GM10847 (cell line): ENCODE measurements around the gene GSG1L.

Experiments
- POLR2A ChIP-seq: IDR thresholded peaks from 2 replicates; pipeline ENCODE4 v1.6.1; 2011; ENCODE audit not compliant: insufficient read length; ENCODE audit errors: extremely low read depth

GSG1L gene

GRCh38 chr16:27756206-27756970 is 307.1 kb downstream of the GSG1L start:
- TF ChIP-seq POLR2A: no peak

- TF ChIP-seq POLR2A: no peak
These were observed 308.5 kb downstream of the GSG1L start for GRCh38 chr16:27754788-27755690.

GRCh38 chr16:27753563-27753962 is 310.0 kb downstream of the GSG1L start:
- no peak for TF ChIP-seq POLR2A

- no peak for TF ChIP-seq POLR2A
These were observed 311.3 kb downstream of the GSG1L start for GRCh38 chr16:27752241-27752640.

GRCh38 chr16:27751676-27752075 is 311.8 kb downstream of the GSG1L start:
- no peak for TF ChIP-seq POLR2A

- no peak for TF ChIP-seq POLR2A
These were observed 312.3 kb downstream of the GSG1L start for GRCh38 chr16:27751233-27751632.

GRCh38 chr16:27749946-27750345 is 313.6 kb downstream of the GSG1L start:
- no peak for TF ChIP-seq POLR2A

- TF ChIP-seq POLR2A: no peak
These were observed 314.0 kb downstream of the GSG1L start for GRCh38 chr16:27749547-27749875.

GRCh38 chr16:27748868-27749546 is 314.5 kb downstream of the GSG1L start:
- TF ChIP-seq POLR2A: no peak

GRCh38 chr16:27747946-27748345 is 315.6 kb downstream of the GSG1L start:
- no peak for TF ChIP-seq POLR2A

GRCh38 chr16:27746076-27746855 is 317.2 kb downstream of the GSG1L start:
- TF ChIP-seq POLR2A: no peak

GRCh38 chr16:27745348-27745747 is 318.2 kb downstream of the GSG1L start:
- TF ChIP-seq POLR2A: no peak

GRCh38 chr16:27743963-27744362 is 319.6 kb downstream of the GSG1L start:
- TF ChIP-seq POLR2A: no peak

- TF ChIP-seq POLR2A: no peak
These were observed 321.2 kb downstream of the GSG1L start for GRCh38 chr16:27742333-27742732.
